IPS-20b (cell line): Measurements from ENCODE around the gene KYNU.
"Not testable (repeated sequence)": the region's sequence is repeated elsewhere in the genome, so short reads cannot be mapped to it uniquely, and the experiment has no call there.

Source experiments
- H3K27ac ChIP-seq: one replicate; pipeline ENCODE4 v1.5.1; 2013; ENCODE audit warnings: low read length
- H3K27me3 ChIP-seq: 2 replicates; pipeline ENCODE4 v1.6.1; 2013; ENCODE audit warnings: mild to moderate bottlenecking, low read length, inconsistent platforms; ENCODE audit not compliant: insufficient read depth
- H3K36me3 ChIP-seq: 2 replicates; pipeline ENCODE4 v1.6.1; 2013; ENCODE audit warnings: low read depth, mild to moderate bottlenecking, inconsistent platforms, low read length, moderate library complexity; ENCODE audit not compliant: insufficient read depth
- H3K4me1 ChIP-seq: 2 replicates; pipeline ENCODE4 v1.6.1; 2013; ENCODE audit warnings: mild to moderate bottlenecking, control low read depth, inconsistent platforms, low read length, moderate library complexity; ENCODE audit not compliant: insufficient read depth
- H3K4me3 ChIP-seq: 2 replicates; pipeline ENCODE4 v1.5.1; 2013; ENCODE audit warnings: mild to moderate bottlenecking, low read length, inconsistent platforms
- H3K9ac ChIP-seq: 2 replicates; pipeline ENCODE4 v1.6.1; 2013; ENCODE audit warnings: low read depth, mild to moderate bottlenecking, inconsistent platforms, low read length, moderate library complexity
- H3K9me3 ChIP-seq: 2 replicates; pipeline ENCODE4 v1.6.1; 2013; ENCODE audit warnings: mild to moderate bottlenecking, low read depth, low read length, inconsistent platforms; ENCODE audit not compliant: insufficient read depth

The KYNU gene

GRCh38 chr2:143051465-143051864 lies 174.0 kb downstream of the KYNU start:
- no peaks in the 10 kb centered on the region for H3K4me1 ChIP-seq
- H3K9me3 ChIP-seq: peaks cover 15% of the 10 kb centered on the region; the same call in 1 of the 2 replicates
- no peak overlapping the region for H3K4me3 ChIP-seq
- no peaks in the 10 kb centered on the region for H3K27me3 ChIP-seq
- no peaks in the 10 kb centered on the region for H3K36me3 ChIP-seq
- H3K27ac ChIP-seq: no peak overlapping the region
- H3K9ac ChIP-seq: no peak overlapping the region

- not testable (repeated sequence) for H3K27ac ChIP-seq, H3K9ac ChIP-seq, H3K36me3 ChIP-seq, H3K27me3 ChIP-seq, H3K4me1 ChIP-seq, H3K4me3 ChIP-seq
- peaks cover 27% of the 10 kb centered on the region; the same call in 1 of the 2 replicates for H3K9me3 ChIP-seq
Observed at GRCh38 chr2:143053437-143053836, 176.0 kb downstream of the KYNU start.

- H3K36me3 ChIP-seq: no peaks in the 10 kb centered on the region
- H3K9ac ChIP-seq: no peak overlapping the region
- no peaks in the 10 kb centered on the region for H3K27me3 ChIP-seq
- peaks cover 27% of the 10 kb centered on the region; the same call in 1 of the 2 replicates for H3K9me3 ChIP-seq
- H3K4me1 ChIP-seq: no peaks in the 10 kb centered on the region
- no peak overlapping the region for H3K4me3 ChIP-seq
- H3K27ac ChIP-seq: no peak overlapping the region
Observed at GRCh38 chr2:143056550-143056949, 179.1 kb downstream of the KYNU start.

- Histone ChIP-seq H3K9me3 (peaks cover 27% of the 10 kb centered on the region; the same call in 1 of the 2 replicates), H3K4me1 (no peaks in the 10 kb centered on the region), H3K9ac (no peak overlapping the region), H3K27ac (no peak overlapping the region), H3K27me3 (no peaks in the 10 kb centered on the region), H3K4me3 (no peak overlapping the region), H3K36me3 (no peaks in the 10 kb centered on the region)
Observed at GRCh38 chr2:143058851-143059250, 181.4 kb downstream of the KYNU start.

GRCh38 chr2:143063612-143064200 lies 186.2 kb downstream of the KYNU start:
- Histone ChIP-seq H3K9me3 (peaks cover 13% of the 10 kb centered on the region), H3K27ac (no peak overlapping the region), H3K27me3 (no peaks in the 10 kb centered on the region), H3K36me3 (no peaks in the 10 kb centered on the region), H3K9ac (no peak overlapping the region), H3K4me3 (no peak overlapping the region), H3K4me1 (no peaks in the 10 kb centered on the region)

- no peaks in the 10 kb centered on the region for H3K4me1 ChIP-seq
- peaks cover 13% of the 10 kb centered on the region for H3K9me3 ChIP-seq
- H3K27ac ChIP-seq: no peak overlapping the region
- H3K36me3 ChIP-seq: no peaks in the 10 kb centered on the region
- H3K27me3 ChIP-seq: no peaks in the 10 kb centered on the region
- H3K9ac ChIP-seq: no peak overlapping the region
- no peak overlapping the region for H3K4me3 ChIP-seq
Observed at GRCh38 chr2:143068094-143068493, 190.6 kb downstream of the KYNU start.

- Histone ChIP-seq H3K4me1 (no peaks in the 10 kb centered on the region), H3K9ac (no peak overlapping the region), H3K27ac (no peak overlapping the region), H3K27me3 (no peaks in the 10 kb centered on the region), H3K36me3 (no peaks in the 10 kb centered on the region), H3K4me3 (no peak overlapping the region), H3K9me3 (peaks cover 13% of the 10 kb centered on the region)
Observed at GRCh38 chr2:143068509-143068908, 191.0 kb downstream of the KYNU start.

GRCh38 chr2:143070704-143071103 lies 193.2 kb downstream of the KYNU start:
- H3K36me3 ChIP-seq: no peaks in the 10 kb centered on the region

GRCh38 chr2:143071185-143071876 lies 193.9 kb downstream of the KYNU start:
- Histone ChIP-seq H3K27me3 (no peaks in the 10 kb centered on the region), H3K9me3 (peaks cover 20% of the 10 kb centered on the region; the same call in 1 of the 2 replicates), H3K9ac (no peak overlapping the region), H3K27ac (no peak overlapping the region), H3K4me1 (no peaks in the 10 kb centered on the region), H3K36me3 (no peaks in the 10 kb centered on the region), H3K4me3 (no peak overlapping the region)

More at GRCh38 chr2:143070704-143071103, 193.2 kb downstream of the KYNU start:
- H3K9ac ChIP-seq: no peak overlapping the region
- no peaks in the 10 kb centered on the region for H3K27me3 ChIP-seq
- no peak overlapping the region for H3K27ac ChIP-seq
- no peaks in the 10 kb centered on the region for H3K4me1 ChIP-seq
- peaks cover 13% of the 10 kb centered on the region; the same call in 1 of the 2 replicates for H3K9me3 ChIP-seq
- no peak overlapping the region for H3K4me3 ChIP-seq

- not testable (repeated sequence) for H3K27me3 ChIP-seq, H3K4me3 ChIP-seq, H3K9ac ChIP-seq, H3K36me3 ChIP-seq, H3K4me1 ChIP-seq, H3K27ac ChIP-seq
- H3K9me3 ChIP-seq: peaks cover 26% of the 10 kb centered on the region; the same call in 1 of the 2 replicates
Observed at GRCh38 chr2:143074913-143075312, 197.4 kb downstream of the KYNU start.

GRCh38 chr2:143075711-143076110 lies 198.2 kb downstream of the KYNU start:
- H3K9ac ChIP-seq: no peak overlapping the region
- no peaks in the 10 kb centered on the region for H3K36me3 ChIP-seq
- H3K9me3 ChIP-seq: peaks cover 26% of the 10 kb centered on the region; the same call in 1 of the 2 replicates
- H3K27me3 ChIP-seq: no peaks in the 10 kb centered on the region
- no peaks in the 10 kb centered on the region for H3K4me1 ChIP-seq
- no peak overlapping the region for H3K27ac ChIP-seq
- no peak overlapping the region for H3K4me3 ChIP-seq

GRCh38 chr2:143078104-143078503 lies 200.6 kb downstream of the KYNU start:
- H3K4me1 ChIP-seq: no peaks in the 10 kb centered on the region
- H3K4me3 ChIP-seq: no peak overlapping the region
- H3K9me3 ChIP-seq: peaks cover 26% of the 10 kb centered on the region; the same call in 1 of the 2 replicates
- no peak overlapping the region for H3K9ac ChIP-seq
- H3K27me3 ChIP-seq: no peaks in the 10 kb centered on the region
- H3K36me3 ChIP-seq: no peaks in the 10 kb centered on the region
- H3K27ac ChIP-seq: no peak overlapping the region
